ENCODE results near the gene DNAI1.

DNAI1 gene

GRCh38 chr9:34546102-34546833 lies 87.7 kb downstream of the DNAI1 start:
- no peak for DNase-seq (ENCODE audit: low read depth)
- TF ChIP-seq, protein P1, sequence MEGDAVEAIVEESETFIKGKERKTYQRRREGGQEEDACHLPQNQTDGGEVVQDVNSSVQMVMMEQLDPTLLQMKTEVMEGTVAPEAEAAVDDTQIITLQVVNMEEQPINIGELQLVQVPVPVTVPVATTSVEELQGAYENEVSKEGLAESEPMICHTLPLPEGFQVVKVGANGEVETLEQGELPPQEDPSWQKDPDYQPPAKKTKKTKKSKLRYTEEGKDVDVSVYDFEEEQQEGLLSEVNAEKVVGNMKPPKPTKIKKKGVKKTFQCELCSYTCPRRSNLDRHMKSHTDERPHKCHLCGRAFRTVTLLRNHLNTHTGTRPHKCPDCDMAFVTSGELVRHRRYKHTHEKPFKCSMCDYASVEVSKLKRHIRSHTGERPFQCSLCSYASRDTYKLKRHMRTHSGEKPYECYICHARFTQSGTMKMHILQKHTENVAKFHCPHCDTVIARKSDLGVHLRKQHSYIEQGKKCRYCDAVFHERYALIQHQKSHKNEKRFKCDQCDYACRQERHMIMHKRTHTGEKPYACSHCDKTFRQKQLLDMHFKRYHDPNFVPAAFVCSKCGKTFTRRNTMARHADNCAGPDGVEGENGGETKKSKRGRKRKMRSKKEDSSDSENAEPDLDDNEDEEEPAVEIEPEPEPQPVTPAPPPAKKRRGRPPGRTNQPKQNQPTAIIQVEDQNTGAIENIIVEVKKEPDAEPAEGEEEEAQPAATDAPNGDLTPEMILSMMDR (IDR thresholded peaks at IDR 0.05; ENCODE audit: low read depth, low read length, missing control alignments), result no peak
- no peak overlapping the region for H3K4me3 ChIP-seq (ENCODE audit: low read depth, low read length)

GRCh38 chr9:34546834-34547827 lies 88.5 kb downstream of the DNAI1 start:
- TF ChIP-seq, protein P1 (IDR thresholded peaks at IDR 0.05; ENCODE audit: low read depth, low read length, missing control alignments), result peak; percentile 77
- H3K4me3 ChIP-seq (ENCODE audit: low read depth, low read length), result no peak overlapping the region
- no peak for DNase-seq (ENCODE audit: low read depth)

GRCh38 chr9:34547960-34548611 lies 89.5 kb downstream of the DNAI1 start:
- DNase-seq (ENCODE audit: low read depth), result no peak

GRCh38 chr9:34549407-34549732 lies 90.8 kb downstream of the DNAI1 start:
- DNase-seq (ENCODE audit: low read depth), result no peak
- TF ChIP-seq, protein P1 (IDR thresholded peaks at IDR 0.05; ENCODE audit: low read depth, low read length, missing control alignments), result no peak
- H3K4me3 ChIP-seq (ENCODE audit: low read depth, low read length), result no peak overlapping the region

More at GRCh38 chr9:34547960-34548611, 89.5 kb downstream of the DNAI1 start:
- TF ChIP-seq, protein P1 (IDR thresholded peaks at IDR 0.05; ENCODE audit: low read depth, low read length, missing control alignments), result peak; percentile 71
- no peak overlapping the region for H3K4me3 ChIP-seq (ENCODE audit: low read depth, low read length)

GRCh38 chr9:34550016-34550680 lies 91.5 kb downstream of the DNAI1 start:
- TF ChIP-seq, protein P1 (IDR thresholded peaks at IDR 0.05; ENCODE audit: low read depth, low read length, missing control alignments), result peak; percentile 8
- no peak for DNase-seq (ENCODE audit: low read depth)
- H3K4me3 ChIP-seq (ENCODE audit: low read depth, low read length), result no peak overlapping the region

GRCh38 chr9:34550681-34551270 lies 92.2 kb downstream of the DNAI1 start:
- TF ChIP-seq, protein P1 (IDR thresholded peaks at IDR 0.05; ENCODE audit: low read depth, low read length, missing control alignments), result no peak
- no peak overlapping the region for H3K4me3 ChIP-seq (ENCODE audit: low read depth, low read length)
- no peak for DNase-seq (ENCODE audit: low read depth)
